HepG2 (cell line): ENCODE results near the gene CCDC70. TPM values are rescaled to one million over a fixed set of nuclear protein-coding genes. Genes with fewer than 3 reads are reported as not detected.

Experiments used
- ATAC-seq: fragments of 200-7000 bp; cut with Tn5 transposase; 3 replicates; pipeline ENCODE4 v1.9.1; 2020; ENCODE audit warnings: mild to moderate bottlenecking, moderate library complexity
- BruUV-seq: library from RNA; stranded (reverse); fragments of 400-500 nt; replicated peaks from 2 replicates; lab custom pipeline; 2021; lab: Mats Ljungman, UMichigan
- CTCF ChIA-PET: fragments of 300-600 bp; formaldehyde crosslinking; extraction: SDS; loops from one replicate; lab custom pipeline; 2021; ENCODE audit warnings: low total read pairs, inconsistent platforms, low intra/inter-chr PET ratio; lab: Yijun Ruan, JAX
- POLR2A ChIA-PET: fragments of 350-600 bp; sonication (Branson Sonifier 250); formaldehyde crosslinking; loops from one replicate; lab custom pipeline; 2020; ENCODE audit warnings: antibody characterized with exemption, inconsistent platforms; lab: Yijun Ruan, JAX
- DNase-seq: peaks from one replicate; pipeline ENCODE4 v3.0.0-alpha.2; 2015; ENCODE audit warnings: low spot score
- FAIRE-seq: peaks from 3 replicates; lab custom pipeline; 2011; peaks lifted over from hg19 to GRCh38; lab: Jason Lieb, UNC
- H2AFZ ChIP-seq: one replicate; pipeline ENCODE4 v1.6.1; 2011; ENCODE audit warnings: low read length, inconsistent platforms
- H3K27ac ChIP-seq: fragments of 300-600 bp; 3 replicates; pipeline ENCODE4 v1.8.0; 2011; ENCODE audit warnings: mixed run types, mild to moderate bottlenecking, mixed read lengths, low read length, inconsistent platforms; ENCODE audit not compliant: insufficient read depth; ENCODE audit errors: extremely low read length
- H3K27me3 ChIP-seq, 2 experiments: fragments of 200-600 bp in 1 of 2; 2 replicates in 1 of 2; 3 replicates in 1 of 2; pipeline versions ENCODE4 v1.6.0 to v1.8.0; 2011; ENCODE audit warnings: low read length in 2 of 2, mild to moderate bottlenecking in 2 of 2, moderate library complexity in 2 of 2, inconsistent platforms in 1 of 2; ENCODE audit not compliant: insufficient read depth in 2 of 2, control insufficient read depth in 1 of 2
- H3K36me3 ChIP-seq, 2 experiments: fragments of 200-600 bp in 1 of 2; replicated peaks in 1 of 2; 2 replicates in 1 of 2; 3 replicates in 1 of 2; pipeline versions ENCODE4 v1.5.1 to v1.8.0; 2011; ENCODE audit warnings: low read length in 2 of 2, inconsistent platforms in 1 of 2; ENCODE audit not compliant: insufficient read depth in 2 of 2, control insufficient read depth in 1 of 2
- H3K4me1 ChIP-seq: 2 replicates; pipeline ENCODE4 v1.5.1; 2012; ENCODE audit warnings: low read length, inconsistent platforms; ENCODE audit not compliant: insufficient read depth
- H3K4me2 ChIP-seq: 2 replicates; pipeline ENCODE4 v1.6.0; 2011; ENCODE audit warnings: low read depth, low read length, inconsistent platforms
- H3K4me3 ChIP-seq, 3 experiments: fragments of 200-600 bp in 1 of 3; sonication (generic), shearing (Covaris generic) in 1 of 3; replicated peaks in 1 of 3; 2 replicates each; pipeline ENCODE4 v1.5.1; 2011 to 2016; ENCODE audit warnings: low read length in 3 of 3, inconsistent platforms in 2 of 3, low read depth in 2 of 3, mild to moderate bottlenecking in 2 of 3, control low read depth in 1 of 3, mixed read lengths in 1 of 3; ENCODE audit not compliant: insufficient read depth in 1 of 3
- H3K79me2 ChIP-seq: one replicate; pipeline ENCODE4 v1.6.1; 2011; ENCODE audit warnings: low read length, inconsistent platforms; ENCODE audit not compliant: insufficient read depth
- H3K9ac ChIP-seq: 2 replicates; pipeline ENCODE4 v1.6.0; 2011; ENCODE audit warnings: mild to moderate bottlenecking, low read depth, low read length, inconsistent platforms; ENCODE audit not compliant: insufficient read depth
- H3K9me3 ChIP-seq: 2 replicates; pipeline ENCODE4 v1.5.1; 2012; ENCODE audit warnings: mild to moderate bottlenecking, low read length
- H4K20me1 ChIP-seq: 2 replicates; pipeline ENCODE4 v1.6.0; 2011; ENCODE audit warnings: inconsistent platforms, mild to moderate bottlenecking, low read length, moderate library complexity; ENCODE audit not compliant: insufficient read depth
- CSRNP1 ChIP-seq: sonication (generic); formaldehyde crosslinking; IDR thresholded peaks from 2 replicates; pipeline ENCODE4 v1.8.1; 2023; ENCODE audit warnings: mild to moderate bottlenecking, missing genetic modification reagents
- E2F5 ChIP-seq: sonication (generic); formaldehyde crosslinking; conservative IDR thresholded peaks from 2 replicates; pipeline ENCODE4 v1.4.0; 2020; ENCODE audit warnings: missing genetic modification reagents
- FOXJ3 ChIP-seq: sonication (generic); formaldehyde crosslinking; IDR thresholded peaks from 2 replicates; pipeline ENCODE4 v1.4.0; 2020; ENCODE audit warnings: missing genetic modification reagents, mild to moderate bottlenecking, borderline replicate concordance
- NCOA5 ChIP-seq: sonication (generic); formaldehyde crosslinking; IDR thresholded peaks from 2 replicates; pipeline ENCODE4 v1.4.0; 2020; ENCODE audit warnings: missing genetic modification reagents
- PBX2 ChIP-seq: IDR thresholded peaks from 2 replicates; pipeline ENCODE4 v1.6.1; 2016; ENCODE audit warnings: control low read depth
- SMAD3 ChIP-seq: sonication (generic); formaldehyde crosslinking; IDR thresholded peaks from 2 replicates; pipeline ENCODE4 v1.4.0; 2020; ENCODE audit warnings: missing genetic modification reagents
- SYNCRIP ChIP-seq: fragments of 200-400 bp; formaldehyde crosslinking; IDR thresholded peaks from 2 replicates; pipeline ENCODE4 v1.6.1; 2018; ENCODE audit warnings: mild to moderate bottlenecking, low read depth, low read length; ENCODE audit not compliant: insufficient read depth
- TCF12 ChIP-seq, 2 experiments: fragments of 450-650 bp in 1 of 2; sonication (generic) in 1 of 2; formaldehyde crosslinking in 1 of 2; IDR thresholded peaks; 2 replicates each; pipeline versions ENCODE4 v1.6.1 to v1.8.0; 2017 to 2022; ENCODE audit warnings: antibody characterized with exemption in 1 of 2, mild to moderate bottlenecking in 1 of 2, missing genetic modification reagents in 1 of 2, moderate library complexity in 1 of 2
- ZMYM3 ChIP-seq: sonication (generic); formaldehyde crosslinking; IDR thresholded peaks from 2 replicates; pipeline ENCODE4 v1.5.1; 2020; ENCODE audit warnings: mild to moderate bottlenecking, missing genetic modification reagents
- ZNF34 ChIP-seq: sonication (generic); formaldehyde crosslinking; IDR thresholded peaks from 2 replicates; pipeline ENCODE4 v1.4.0; 2020; ENCODE audit warnings: mild to moderate bottlenecking, missing genetic modification reagents, borderline replicate concordance
- ZNF619 ChIP-seq: sonication (generic); formaldehyde crosslinking; IDR thresholded peaks from 2 replicates; pipeline ENCODE4 v1.4.0; 2020; ENCODE audit warnings: mild to moderate bottlenecking, missing genetic modification reagents
- WGBS: methylation state at CpG from one replicate; pipeline ENCODE4 v1.1.6; 2017; ENCODE audit warnings: low lambda C conversion rate; 5-methylcytosine and 5-hydroxymethylcytosine counted together
- in situ Hi-C: cut with HindIII; loops from 2 replicates; pipeline ENCODE4 v1.10.0; 2017; ENCODE audit warnings: low pct_unique_long_range_greater_than_20kb; ENCODE audit not compliant: extremely low pct_ligation_motif_present
- intact Hi-C: fragments of 100-400 bp; cut with micrococcal nuclease; formaldehyde crosslinking; loops from one replicate; pipeline ENCODE4 v1.10.0; 2022; ENCODE audit not compliant: unreplicated experiment
- polyA plus RNA-seq, 8 experiments: library from polyadenylated mRNA; depleted of rRNA in 3 of 8; stranded (reverse) in 7 of 8; unstranded in 1 of 8; fragments of >200 nt; fragmentation: Illumina TruSeq in 4 of 8; extraction: Trizol in 4 of 8; gene quantifications; 2 replicates each; pipeline versions ENCODE4 v1.2.1 to v1.2.3, GENCODE V29; 2011 to 2016; ENCODE audit warnings: low read depth in 4 of 8, missing spikeins in 1 of 8, mixed read lengths in 1 of 8; ENCODE audit not compliant: insufficient read depth in 1 of 8
- total RNA-seq, 5 experiments: library from RNA; depleted of rRNA; stranded (reverse); fragments of >200 nt; fragmentation: Illumina TruSeq; extraction: Trizol; gene quantifications; 2 replicates each; pipeline ENCODE4 v1.2.3, GENCODE V29; 2016; ENCODE audit warnings: low read depth in 1 of 5
- TF ChIP-seq, protein P1 (sequence below): sonication (generic); formaldehyde crosslinking; IDR thresholded peaks from 2 replicates; pipeline ENCODE4 v1.4.0; 2020; ENCODE audit warnings: missing genetic modification reagents, borderline replicate concordance
- TF ChIP-seq, protein P2 (sequence below): sonication (generic); formaldehyde crosslinking; IDR thresholded peaks from 2 replicates; pipeline ENCODE4 v1.5.1; 2020; ENCODE audit warnings: missing genetic modification reagents, mild to moderate bottlenecking, borderline replicate concordance
- TF ChIP-seq, protein P3 (sequence below): sonication (generic); formaldehyde crosslinking; IDR thresholded peaks from 2 replicates; pipeline ENCODE4 v1.5.0; 2020; ENCODE audit warnings: mild to moderate bottlenecking, missing genetic modification reagents, borderline replicate concordance

The CCDC70 gene
- total and polyA plus RNA-seq, 2 of the 13 experiments (the other 11 are each of a cell fraction or from before 2014, with no cell fraction given): 0.13 TPM; not detected in 1

- Histone ChIP-seq H3K27me3 (no peaks in the 10 kb centered on the region), H2AFZ (no peak overlapping the region), H3K9me3 (no peaks in the 10 kb centered on the region), H4K20me1 (no peaks in the 10 kb centered on the region), H3K4me1 (peaks cover 11% of the 10 kb centered on the region), H3K4me3 (no peak overlapping the region), H3K4me2 (no peak overlapping the region), H3K36me3 (peaks cover 6 to 19% of the 10 kb centered on the region in 2 experiments; a peak in 4 of 5 replicates), H3K79me2 (no peaks in the 10 kb centered on the region), H3K9ac (no peak overlapping the region), H3K27ac (no peak overlapping the region)
- ATAC-seq (peak; percentile 13; the same call in 2 of the 3 replicates), FAIRE-seq (no peak), DNase-seq (no peak)
- ChIA-PET CTCF (no interaction called here), POLR2A (no interaction called here)
- intact Hi-C loops: no loop called here
- 73% methylated on average over 6 of the region's 6 CpGs for WGBS
- in situ Hi-C loops: no loop called here
- BruUV-seq: no TSS peak
- TF ChIP-seq, protein P1, sequence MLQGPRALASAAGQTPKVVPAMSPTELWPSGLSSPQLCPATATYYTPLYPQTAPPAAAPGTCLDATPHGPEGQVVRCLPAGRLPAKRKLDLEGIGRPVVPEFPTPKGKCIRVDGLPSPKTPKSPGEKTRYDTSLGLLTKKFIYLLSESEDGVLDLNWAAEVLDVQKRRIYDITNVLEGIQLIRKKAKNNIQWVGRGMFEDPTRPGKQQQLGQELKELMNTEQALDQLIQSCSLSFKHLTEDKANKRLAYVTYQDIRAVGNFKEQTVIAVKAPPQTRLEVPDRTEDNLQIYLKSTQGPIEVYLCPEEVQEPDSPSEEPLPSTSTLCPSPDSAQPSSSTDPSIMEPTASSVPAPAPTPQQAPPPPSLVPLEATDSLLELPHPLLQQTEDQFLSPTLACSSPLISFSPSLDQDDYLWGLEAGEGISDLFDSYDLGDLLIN (CRISPR knock-in tag): no peak
- TF ChIP-seq, protein P2, sequence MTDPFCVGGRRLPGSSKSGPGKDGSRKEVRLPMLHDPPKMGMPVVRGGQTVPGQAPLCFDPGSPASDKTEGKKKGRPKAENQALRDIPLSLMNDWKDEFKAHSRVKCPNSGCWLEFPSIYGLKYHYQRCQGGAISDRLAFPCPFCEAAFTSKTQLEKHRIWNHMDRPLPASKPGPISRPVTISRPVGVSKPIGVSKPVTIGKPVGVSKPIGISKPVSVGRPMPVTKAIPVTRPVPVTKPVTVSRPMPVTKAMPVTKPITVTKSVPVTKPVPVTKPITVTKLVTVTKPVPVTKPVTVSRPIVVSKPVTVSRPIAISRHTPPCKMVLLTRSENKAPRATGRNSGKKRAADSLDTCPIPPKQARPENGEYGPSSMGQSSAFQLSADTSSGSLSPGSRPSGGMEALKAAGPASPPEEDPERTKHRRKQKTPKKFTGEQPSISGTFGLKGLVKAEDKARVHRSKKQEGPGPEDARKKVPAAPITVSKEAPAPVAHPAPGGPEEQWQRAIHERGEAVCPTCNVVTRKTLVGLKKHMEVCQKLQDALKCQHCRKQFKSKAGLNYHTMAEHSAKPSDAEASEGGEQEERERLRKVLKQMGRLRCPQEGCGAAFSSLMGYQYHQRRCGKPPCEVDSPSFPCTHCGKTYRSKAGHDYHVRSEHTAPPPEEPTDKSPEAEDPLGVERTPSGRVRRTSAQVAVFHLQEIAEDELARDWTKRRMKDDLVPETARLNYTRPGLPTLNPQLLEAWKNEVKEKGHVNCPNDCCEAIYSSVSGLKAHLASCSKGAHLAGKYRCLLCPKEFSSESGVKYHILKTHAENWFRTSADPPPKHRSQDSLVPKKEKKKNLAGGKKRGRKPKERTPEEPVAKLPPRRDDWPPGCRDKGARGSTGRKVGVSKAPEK: no peak
- TF ChIP-seq FOXJ3 (CRISPR knock-in tag) (no peak), E2F5 (CRISPR knock-in tag) (no peak), TCF12 (IDR thresholded peaks at IDR 0.05) (no peak), TCF12 (CRISPR knock-in tag; IDR thresholded peaks at IDR 0.05) (no peak), ZNF619 (CRISPR knock-in tag) (no peak), PBX2 (CRISPR knock-in tag) (no peak), NCOA5 (CRISPR knock-in tag) (no peak), SYNCRIP (no peak), ZMYM3 (CRISPR knock-in tag) (no peak), SMAD3 (no peak), ZNF34 (CRISPR knock-in tag) (no peak), CSRNP1 (CRISPR knock-in tag) (no peak)
- TF ChIP-seq, protein P3, sequence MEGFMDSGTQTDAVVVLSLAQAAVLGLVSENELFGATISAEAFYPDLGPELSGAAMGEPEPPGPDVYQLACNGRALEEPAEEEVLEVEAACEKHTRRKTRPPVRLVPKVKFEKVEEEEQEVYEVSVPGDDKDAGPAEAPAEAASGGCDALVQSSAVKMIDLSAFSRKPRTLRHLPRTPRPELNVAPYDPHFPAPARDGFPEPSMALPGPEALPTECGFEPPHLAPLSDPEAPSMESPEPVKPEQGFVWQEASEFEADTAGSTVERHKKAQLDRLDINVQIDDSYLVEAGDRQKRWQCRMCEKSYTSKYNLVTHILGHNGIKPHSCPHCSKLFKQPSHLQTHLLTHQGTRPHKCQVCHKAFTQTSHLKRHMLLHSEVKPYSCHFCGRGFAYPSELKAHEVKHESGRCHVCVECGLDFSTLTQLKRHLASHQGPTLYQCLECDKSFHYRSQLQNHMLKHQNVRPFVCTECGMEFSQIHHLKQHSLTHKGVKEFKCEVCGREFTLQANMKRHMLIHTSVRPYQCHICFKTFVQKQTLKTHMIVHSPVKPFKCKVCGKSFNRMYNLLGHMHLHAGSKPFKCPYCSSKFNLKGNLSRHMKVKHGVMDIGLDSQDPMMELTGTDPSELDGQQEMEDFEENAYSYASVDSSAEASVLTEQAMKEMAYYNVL (CRISPR knock-in tag): no peak
These were observed 44.0 kb downstream of the CCDC70 start for GRCh38 chr13:51905787-51906186.
